Tibial artery (tissue), 4 donors: Measurements from ENCODE around the gene MBD2.
A peak's percentile ranks its signal among the peaks of the same experiment; 100 is the strongest.
"Not testable (repeated sequence)": the region's sequence is repeated elsewhere in the genome, so short reads cannot be mapped to it uniquely, and the experiment has no call there.

ENCODE experiments used
- DNase-seq, 2 donors: peaks; one replicate each; pipeline ENCODE4 v3.0.0-alpha.2; 2019
- H3K27ac ChIP-seq, 2 donors: fragments of 200-600 bp; sonication (generic) in 1 of 2; 1 replicate in 1 of 2; 2 replicates in 1 of 2; pipeline ENCODE4 v1.5.1; 2018 to 2019; ENCODE audit warnings: mild to moderate bottlenecking in 1 of 2
- H3K27me3 ChIP-seq, 2 donors: fragments of 200-600 bp; sonication (generic) in 1 of 2; one replicate each; pipeline versions ENCODE4 v1.5.1 to v1.6.0; 2016 to 2019
- H3K36me3 ChIP-seq, 3 donors: fragments of 200-600 bp; sonication (generic) in 2 of 3; one replicate each; pipeline ENCODE4 v1.5.1; 2016 to 2019; ENCODE audit warnings: mild to moderate bottlenecking in 2 of 3
- H3K4me1 ChIP-seq, 4 donors: fragments of 200-600 bp; sonication (generic) in 2 of 4; 1 replicate in 3 of 4; 2 replicates in 1 of 4; pipeline ENCODE4 v1.5.1; 2016 to 2019
- H3K4me3 ChIP-seq, 2 donors: fragments of 200-600 bp; sonication (generic) in 1 of 2; 1 replicate in 1 of 2; 2 replicates in 1 of 2; pipeline ENCODE4 v1.5.1; 2018 to 2019; ENCODE audit warnings: mild to moderate bottlenecking in 2 of 2
- H3K9me3 ChIP-seq, 3 donors: fragments of 200-600 bp; sonication (generic) in 1 of 3; one replicate each; pipeline ENCODE4 v1.5.1; 2016 to 2019
- intact Hi-C: fragments of 100-400 bp; cut with DNase I; formaldehyde crosslinking; loops from one replicate; pipeline ENCODE4 v1.15.0; 2023; ENCODE audit warnings: low total_unique reads
- TF ChIP-seq, protein P1 (sequence below), 2 experiments: fragments of 200-600 bp in 1 of 2; fragments of 450-650 bp in 1 of 2; IDR thresholded peaks; one replicate each; pipeline ENCODE4 v1.5.1; 2017 to 2019; ENCODE audit warnings: antibody characterized with exemption in 2 of 2, mild to moderate bottlenecking in 1 of 2, moderate library complexity in 1 of 2

Gene MBD2

DNA sequence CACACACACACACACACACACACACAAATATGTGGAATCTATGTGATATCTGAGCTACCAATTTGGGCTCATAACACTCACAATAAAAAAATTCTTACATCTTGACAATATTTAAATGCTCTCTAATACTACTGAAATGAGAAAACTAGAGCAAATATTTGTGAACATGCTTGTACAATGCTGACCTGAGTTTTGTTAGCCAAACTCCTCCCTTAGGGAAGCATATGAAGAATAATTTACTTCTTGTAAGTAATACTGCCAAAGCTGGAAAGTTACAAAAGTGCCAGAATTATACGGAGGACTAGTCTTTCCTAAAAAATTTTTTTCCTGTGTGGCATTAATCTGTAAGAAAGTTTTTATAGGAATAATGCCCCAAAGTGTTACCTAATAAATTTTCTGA is 18.5 kb downstream of the MBD2 start:
- no peaks in the 10 kb centered on the region for H3K9me3 ChIP-seq
- no peaks in the 10 kb centered on the region for H3K27me3 ChIP-seq
- intact Hi-C loops: no loop called here
- peak overlapping the region in 1 of 2 donors; percentile 17 for H3K27ac ChIP-seq
- H3K4me3 ChIP-seq: no peak overlapping the region
- TF ChIP-seq, protein P1, sequence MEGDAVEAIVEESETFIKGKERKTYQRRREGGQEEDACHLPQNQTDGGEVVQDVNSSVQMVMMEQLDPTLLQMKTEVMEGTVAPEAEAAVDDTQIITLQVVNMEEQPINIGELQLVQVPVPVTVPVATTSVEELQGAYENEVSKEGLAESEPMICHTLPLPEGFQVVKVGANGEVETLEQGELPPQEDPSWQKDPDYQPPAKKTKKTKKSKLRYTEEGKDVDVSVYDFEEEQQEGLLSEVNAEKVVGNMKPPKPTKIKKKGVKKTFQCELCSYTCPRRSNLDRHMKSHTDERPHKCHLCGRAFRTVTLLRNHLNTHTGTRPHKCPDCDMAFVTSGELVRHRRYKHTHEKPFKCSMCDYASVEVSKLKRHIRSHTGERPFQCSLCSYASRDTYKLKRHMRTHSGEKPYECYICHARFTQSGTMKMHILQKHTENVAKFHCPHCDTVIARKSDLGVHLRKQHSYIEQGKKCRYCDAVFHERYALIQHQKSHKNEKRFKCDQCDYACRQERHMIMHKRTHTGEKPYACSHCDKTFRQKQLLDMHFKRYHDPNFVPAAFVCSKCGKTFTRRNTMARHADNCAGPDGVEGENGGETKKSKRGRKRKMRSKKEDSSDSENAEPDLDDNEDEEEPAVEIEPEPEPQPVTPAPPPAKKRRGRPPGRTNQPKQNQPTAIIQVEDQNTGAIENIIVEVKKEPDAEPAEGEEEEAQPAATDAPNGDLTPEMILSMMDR (IDR thresholded peaks at IDR 0.05): no peak
- peaks cover 0 to 38% (median 13%) of the 10 kb centered on the region in 4 donors for H3K4me1 ChIP-seq
- H3K36me3 ChIP-seq: peaks cover 5 to 32% (median 19%) of the 10 kb centered on the region in 3 donors
- DNase-seq: no peak

DNA sequence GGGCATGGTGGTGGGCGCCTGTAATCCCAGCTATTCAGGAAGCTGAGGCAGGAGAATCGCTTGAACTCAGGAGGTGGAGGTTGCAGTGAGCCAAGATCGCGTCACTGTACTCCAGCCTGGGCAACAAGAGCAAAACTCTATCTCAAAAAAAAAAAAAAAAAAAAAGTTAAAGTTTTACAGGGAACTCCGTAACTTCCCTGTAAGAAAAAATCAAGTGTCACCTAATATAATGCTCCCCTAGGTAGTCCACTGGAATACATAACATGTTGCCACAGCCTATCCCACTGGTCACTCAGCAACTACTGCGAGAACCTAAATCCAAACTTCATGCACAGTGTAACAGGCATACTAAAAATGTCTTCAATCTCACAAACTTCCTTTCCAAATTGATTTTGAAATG is 19.0 kb downstream of the MBD2 start:
- Histone ChIP-seq H3K27ac (peak overlapping the region in 1 of 2 donors; percentile 17), H3K4me1 (peaks cover 0 to 38% (median 13%) of the 10 kb centered on the region in 4 donors), H3K36me3 (peaks cover 5 to 37% (median 20%) of the 10 kb centered on the region in 3 donors)
- DNase-seq, H3K9me3 ChIP-seq, H3K27me3 ChIP-seq, intact Hi-C loops, H3K4me3 ChIP-seq: not testable (repeated sequence)

DNA sequence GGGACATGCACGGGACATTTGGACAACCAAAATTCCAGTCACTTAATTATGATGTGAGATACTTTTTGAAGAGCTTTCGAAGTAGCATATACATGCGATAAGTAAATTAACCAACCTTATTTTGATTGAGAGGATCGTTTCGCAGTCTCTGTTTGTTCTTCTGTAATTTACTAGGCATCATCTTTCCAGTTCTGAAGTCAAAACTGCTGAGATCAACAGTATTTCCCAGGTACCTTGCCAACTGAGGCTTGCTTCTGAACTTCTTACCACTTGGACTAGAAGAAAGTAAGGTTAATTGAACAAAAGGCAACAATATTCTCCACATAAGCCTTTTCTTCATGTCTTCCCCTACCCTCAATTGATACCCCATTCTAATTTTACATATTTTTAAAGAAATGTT is 19.6 kb downstream of the MBD2 start:
- no peak overlapping the region for H3K27ac ChIP-seq
- peaks cover 5 to 40% (median 20%) of the 10 kb centered on the region in 3 donors for H3K36me3 ChIP-seq
- DNase-seq: no peak
- peaks cover 0 to 36% (median 13%) of the 10 kb centered on the region in 4 donors for H3K4me1 ChIP-seq
- H3K9me3 ChIP-seq: no peaks in the 10 kb centered on the region
- TF ChIP-seq, protein P1 (IDR thresholded peaks at IDR 0.05): no peak
- no peaks in the 10 kb centered on the region for H3K27me3 ChIP-seq
- H3K4me3 ChIP-seq: no peak overlapping the region
- intact Hi-C loops: no loop called here

DNA sequence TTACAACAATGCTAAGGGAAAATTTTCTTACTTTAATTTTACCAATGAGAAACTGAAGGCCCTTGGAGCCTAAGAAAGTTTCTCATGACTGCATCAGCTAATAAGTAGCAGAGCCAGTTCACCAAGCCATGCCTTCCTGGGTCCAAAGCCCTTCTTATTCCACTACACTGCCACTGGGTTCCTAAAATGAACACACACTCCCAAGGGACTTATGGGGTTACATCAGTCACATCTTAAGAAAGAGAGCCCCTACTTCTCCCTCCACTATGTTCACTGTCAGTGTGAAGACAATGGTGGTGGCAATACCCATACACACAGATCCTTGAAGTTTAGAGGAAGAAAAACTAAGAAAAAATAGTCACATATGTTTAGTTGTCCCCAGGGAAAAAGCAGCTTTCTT is 20.6 kb downstream of the MBD2 start:
- TF ChIP-seq, protein P1 (IDR thresholded peaks at IDR 0.05): no peak
- H3K27ac ChIP-seq: no peak overlapping the region
- H3K9me3 ChIP-seq: no peaks in the 10 kb centered on the region
- H3K4me1 ChIP-seq: peaks cover 0 to 26% (median 10%) of the 10 kb centered on the region in 4 donors
- intact Hi-C loops: no loop called here
- H3K36me3 ChIP-seq: peaks cover 5 to 40% (median 20%) of the 10 kb centered on the region in 3 donors
- no peaks in the 10 kb centered on the region for H3K27me3 ChIP-seq
- DNase-seq: no peak
- H3K4me3 ChIP-seq: no peak overlapping the region

DNA sequence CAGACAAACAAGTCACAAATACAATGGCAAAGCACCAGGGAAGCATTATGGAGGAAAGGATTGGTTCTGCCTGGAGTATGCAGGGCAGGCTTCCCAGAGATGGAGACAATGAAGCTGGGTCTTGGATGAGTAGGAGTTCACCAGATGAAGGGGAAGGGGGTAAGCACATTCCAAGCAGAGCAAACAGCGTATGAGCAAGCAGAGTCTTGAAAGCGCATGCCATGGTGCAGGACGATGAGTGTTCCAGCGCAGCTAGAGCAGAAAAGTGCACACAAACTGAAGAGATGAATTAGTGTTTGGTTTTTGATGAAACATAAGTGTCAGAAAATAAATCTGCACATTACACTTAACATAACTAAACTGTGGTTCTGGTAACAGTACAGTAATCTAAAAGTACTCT is 21.6 kb downstream of the MBD2 start:
- Histone ChIP-seq H3K27me3 (no peaks in the 10 kb centered on the region), H3K4me1 (peaks cover 0 to 25% (median 10%) of the 10 kb centered on the region in 4 donors), H3K27ac (no peak overlapping the region), H3K36me3 (peaks cover 14 to 40% (median 20%) of the 10 kb centered on the region in 3 donors), H3K9me3 (no peaks in the 10 kb centered on the region), H3K4me3 (no peak overlapping the region)
- intact Hi-C loops: no loop called here
- no peak for DNase-seq
- TF ChIP-seq, protein P1 (IDR thresholded peaks at IDR 0.05): no peak

DNA sequence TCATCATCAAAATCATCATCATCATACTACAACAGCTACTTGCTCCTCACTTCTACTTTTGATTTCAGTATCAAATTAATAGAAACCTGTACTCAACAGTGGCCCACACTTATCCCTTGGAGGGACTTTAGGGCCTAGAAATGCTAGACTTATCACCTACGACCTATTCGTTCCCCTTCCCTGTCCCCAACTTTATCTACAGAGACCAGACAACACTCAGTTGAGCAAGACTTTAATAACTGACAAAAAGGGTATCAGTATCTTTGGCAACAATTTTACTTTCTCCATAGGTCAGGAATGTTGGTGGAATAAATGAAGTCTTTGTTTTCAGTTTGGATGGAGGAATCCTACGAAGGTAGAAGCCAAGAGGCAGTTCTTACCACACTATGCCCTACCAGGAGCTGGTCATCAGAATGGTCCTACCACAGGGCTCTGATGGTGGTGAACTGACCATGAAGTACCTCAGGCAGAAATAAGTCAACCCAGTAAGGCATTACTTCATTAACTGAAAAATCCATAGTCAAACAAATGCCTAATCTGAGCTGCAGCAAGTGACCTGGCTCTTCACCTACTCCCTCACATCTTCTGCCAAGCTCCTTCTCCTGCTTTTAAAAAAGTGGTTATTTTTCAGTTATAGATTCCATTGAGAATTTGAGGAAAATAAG is 26.6 kb downstream of the MBD2 start:
- DNase-seq: no peak
- Histone ChIP-seq H3K27ac (no peak overlapping the region), H3K27me3 (no peaks in the 10 kb centered on the region), H3K4me1 (no peaks in the 10 kb centered on the region), H3K36me3 (peaks cover 13 to 27% (median 18%) of the 10 kb centered on the region in 3 donors), H3K4me3 (no peak overlapping the region), H3K9me3 (no peaks in the 10 kb centered on the region)
- intact Hi-C loops: no loop called here
- TF ChIP-seq, protein P1 (IDR thresholded peaks at IDR 0.05): no peak
